Ishikawa (cell line): ENCODE results near the gene DHX35.

ENCODE experiments used
- CEBPB ChIP-seq: IDR thresholded peaks from 2 replicates; pipeline ENCODE4 v1.6.1; 2012
- CREB1 ChIP-seq: IDR thresholded peaks from 2 replicates; pipeline ENCODE4 v1.6.1; 2012; ENCODE audit warnings: low read depth
- EGR1 ChIP-seq: IDR thresholded peaks from 2 replicates; pipeline ENCODE4 v1.6.1; 2012
- EP300 ChIP-seq: IDR thresholded peaks from 2 replicates; pipeline ENCODE4 v1.6.1; 2012; ENCODE audit warnings: borderline replicate concordance
- FOXM1 ChIP-seq: IDR thresholded peaks from 2 replicates; pipeline ENCODE4 v1.6.1; 2012; ENCODE audit warnings: low read depth, borderline replicate concordance
- MAX ChIP-seq: IDR thresholded peaks from 2 replicates; pipeline ENCODE4 v1.6.1; 2012
- NFIC ChIP-seq: IDR thresholded peaks from 2 replicates; pipeline ENCODE4 v1.6.1; 2012
- RAD21 ChIP-seq: IDR thresholded peaks from 2 replicates; pipeline ENCODE4 v1.6.1; 2012; ENCODE audit warnings: low read depth
- REST ChIP-seq: IDR thresholded peaks from 2 replicates; pipeline ENCODE4 v1.6.1; 2012; ENCODE audit warnings: low read depth, mild to moderate bottlenecking
- TAF1 ChIP-seq: IDR thresholded peaks from 2 replicates; pipeline ENCODE4 v1.6.1; 2012; ENCODE audit warnings: low read depth, mild to moderate bottlenecking
- TCF12 ChIP-seq: IDR thresholded peaks from 2 replicates; pipeline ENCODE4 v1.6.1; 2012; ENCODE audit warnings: low read depth
- TEAD4 ChIP-seq: IDR thresholded peaks from 2 replicates; pipeline ENCODE4 v1.6.1; 2012
- USF1 ChIP-seq: IDR thresholded peaks from 2 replicates; pipeline ENCODE4 v1.6.1; 2012
- YY1 ChIP-seq: IDR thresholded peaks from 2 replicates; pipeline ENCODE4 v1.6.1; 2012; ENCODE audit warnings: low read depth
- ZBTB7A ChIP-seq: IDR thresholded peaks from 2 replicates; pipeline ENCODE4 v1.6.1; 2012; ENCODE audit warnings: low read depth

Gene DHX35

DNA sequence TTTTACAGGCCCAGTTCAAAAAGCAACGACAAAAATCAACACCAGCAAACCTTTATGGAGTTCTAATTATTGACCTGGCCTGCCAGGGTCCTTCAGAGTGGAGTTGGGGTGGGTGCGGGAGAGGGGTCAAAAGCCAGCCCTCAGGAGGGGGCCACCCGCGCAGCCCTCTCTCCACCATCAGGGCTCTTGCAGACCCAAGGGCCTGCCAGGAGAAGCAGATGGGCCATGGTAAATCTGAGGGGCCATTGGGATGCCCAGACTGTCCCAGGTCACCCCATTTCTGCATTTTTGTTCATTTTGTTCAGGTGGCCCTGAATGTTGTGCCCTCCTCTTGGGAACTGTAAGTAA lies 88.4 kb downstream of the DHX35 start:
- TF ChIP-seq USF1 (no peak), REST (no peak), EP300 (no peak), CEBPB (no peak), CREB1 (no peak)

- no peak for TF ChIP-seq REST
- TF ChIP-seq TAF1 = no peak
- no peak for TF ChIP-seq TCF12
- no peak for TF ChIP-seq TEAD4
- no peak for TF ChIP-seq YY1
- TF ChIP-seq FOXM1 = no peak
- no peak for TF ChIP-seq ZBTB7A
- TF ChIP-seq USF1 = no peak
- no peak for TF ChIP-seq EGR1
- TF ChIP-seq MAX = no peak
- TF ChIP-seq CEBPB = no peak
- TF ChIP-seq CREB1 = no peak
- no peak for TF ChIP-seq RAD21
- no peak for TF ChIP-seq NFIC
- no peak for TF ChIP-seq EP300
Measured at GRCh38 chr20:39052676-39053075, 90.5 kb downstream of the DHX35 start.

DNA sequence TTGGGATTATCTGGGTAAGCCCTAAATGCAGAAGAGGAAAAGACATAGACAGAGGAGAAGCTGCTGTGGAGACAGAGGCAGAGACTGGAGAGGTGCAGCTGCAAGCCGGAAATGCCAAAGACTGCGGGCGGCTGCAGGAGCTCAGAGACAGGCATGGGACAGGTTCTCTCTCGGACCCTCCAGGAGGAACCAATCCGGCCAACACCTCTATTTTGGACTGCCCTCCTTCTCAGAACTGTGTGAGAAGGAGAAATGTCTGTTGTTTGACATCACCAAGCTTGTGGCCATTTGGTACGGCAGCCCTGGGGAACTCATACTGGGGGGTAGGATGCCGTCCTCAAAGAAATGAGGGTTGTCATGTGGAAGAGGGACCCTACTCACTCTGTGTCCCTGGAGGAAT lies 95.0 kb downstream of the DHX35 start:
- TF ChIP-seq USF1 = no peak
- TF ChIP-seq NFIC = no peak
- TF ChIP-seq EGR1 = no peak
- no peak for TF ChIP-seq TCF12
- no peak for TF ChIP-seq EP300
- TF ChIP-seq CEBPB = no peak
- TF ChIP-seq TAF1 = no peak
- TF ChIP-seq RAD21 = no peak
- TF ChIP-seq MAX = no peak
- TF ChIP-seq REST = no peak
- TF ChIP-seq TEAD4 = no peak
- no peak for TF ChIP-seq ZBTB7A
- no peak for TF ChIP-seq CREB1
- no peak for TF ChIP-seq YY1
- TF ChIP-seq FOXM1 = no peak

DNA sequence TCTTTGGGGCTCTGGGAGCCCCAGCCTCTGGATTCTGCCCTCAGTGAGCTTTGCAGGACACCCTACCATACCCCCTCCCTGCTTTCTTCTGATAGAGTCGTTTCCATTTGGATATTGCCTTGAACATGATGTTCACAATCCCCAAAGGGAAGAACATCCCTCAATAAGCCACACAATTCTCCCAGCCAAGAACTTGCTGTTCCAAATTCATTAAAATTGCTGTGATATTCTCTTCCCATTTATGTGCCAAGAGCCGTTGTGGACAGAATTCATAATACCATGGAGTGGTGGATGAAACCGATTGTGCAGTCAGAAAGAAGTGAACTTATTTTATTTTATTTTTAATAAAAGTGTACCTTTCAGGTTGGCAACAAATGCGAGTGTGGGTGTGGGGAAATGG lies 95.8 kb downstream of the DHX35 start:
- no peak for TF ChIP-seq TCF12
- TF ChIP-seq TEAD4 = no peak
- no peak for TF ChIP-seq ZBTB7A
- no peak for TF ChIP-seq NFIC
- TF ChIP-seq FOXM1 = no peak
- TF ChIP-seq TAF1 = no peak
- no peak for TF ChIP-seq REST
- no peak for TF ChIP-seq USF1
- no peak for TF ChIP-seq EP300
- no peak for TF ChIP-seq CREB1
- TF ChIP-seq MAX = no peak
- TF ChIP-seq RAD21 = no peak
- no peak for TF ChIP-seq EGR1
- no peak for TF ChIP-seq CEBPB
